DOHH2 (cell line): ENCODE data around the gene FAF2.

Source experiments
- CTCF ChIP-seq: fragments of 200-600 bp; sonication (generic); IDR thresholded peaks from one replicate; pipeline ENCODE4 v1.5.1; 2014; ENCODE audit warnings: antibody characterized with exemption, mild to moderate bottlenecking, low read depth, low read length; ENCODE audit not compliant: poor library complexity, severe bottlenecking
- EZH2phosphoT487 ChIP-seq: fragments of 200-600 bp; sonication (generic); IDR thresholded peaks from 2 replicates; pipeline ENCODE4 v1.6.1; 2017; ENCODE audit warnings: borderline replicate concordance, mild to moderate bottlenecking, antibody characterized with exemption, low read length, moderate library complexity, mixed read lengths

GRCh38 chr5:176481711-176482110 lies 33.5 kb downstream of the FAF2 start:
- TF ChIP-seq CTCF (no peak), EZH2phosphoT487 (no peak)
